Lower lobe of right lung (tissue), 2 donors: ENCODE results near the gene ABCC10. TPM values are rescaled to one million over a fixed set of nuclear protein-coding genes. Genes with fewer than 3 reads are reported as not detected.
"Not testable (repeated sequence)": the region's sequence is repeated elsewhere in the genome, so short reads cannot be mapped to it uniquely, and the experiment has no call there.

Experiments
- ATAC-seq, 2 donors: fragments of 200-7000 bp; cut with Tn5 transposase; one replicate each; pipeline ENCODE4 v1.9.1; 2020 to 2022; ENCODE audit warnings: mild to moderate bottlenecking in 2 of 2, moderate library complexity in 2 of 2
- DNase-seq: peaks from one replicate; pipeline ENCODE4 v3.0.0-alpha.2; 2020
- H3K27ac ChIP-seq: fragments of 200-600 bp; one replicate; pipeline ENCODE4 v1.8.0; 2022
- H3K27me3 ChIP-seq: fragments of 200-600 bp; one replicate; pipeline ENCODE4 v1.8.0; 2022; ENCODE audit warnings: low read depth
- H3K36me3 ChIP-seq: fragments of 200-600 bp; one replicate; pipeline ENCODE4 v1.8.0; 2022; ENCODE audit warnings: mild to moderate bottlenecking
- H3K4me1 ChIP-seq: fragments of 200-600 bp; one replicate; pipeline ENCODE4 v1.8.0; 2022
- H3K4me3 ChIP-seq: fragments of 200-600 bp; one replicate; pipeline ENCODE4 v1.8.0; 2022; ENCODE audit warnings: mild to moderate bottlenecking
- H3K9me3 ChIP-seq: fragments of 200-600 bp; one replicate; pipeline ENCODE4 v1.8.0; 2022
- CTCF ChIP-seq: fragments of 200-600 bp; IDR thresholded peaks from one replicate; pipeline ENCODE4 v1.8.0; 2022; ENCODE audit warnings: antibody characterized with exemption, mild to moderate bottlenecking
- intact Hi-C: fragments of 100-400 bp; cut with DNase I; formaldehyde crosslinking; loops from one replicate; pipeline ENCODE4 v1.11.0; 2022
- total RNA-seq: library from RNA; stranded (reverse); fragmentation: NEBNext Ultra II Directional; extraction: Animal tissue kit (Norgen Biotek cat#: 25700); gene quantifications from one replicate; pipeline ENCODE4 v1.2.1, GENCODE V29; 2021
- donor health status: DM: no; HTN: yes; CAD: no; lungs with severe emphysema.

Gene ABCC10
- total RNA-seq, 1 donor from 2014 or later: 34.4 TPM

GRCh38 chr6:43464337-43464736 lies 37.0 kb downstream of the ABCC10 start:
- H3K27ac ChIP-seq: no peak overlapping the region
- no peaks in the 10 kb centered on the region for H3K36me3 ChIP-seq
- ATAC-seq (no peak), DNase-seq (no peak)
- H3K4me1 ChIP-seq: no peaks in the 10 kb centered on the region
- no peak for TF ChIP-seq CTCF
- H3K4me3 ChIP-seq: no peak overlapping the region
- H3K27me3 ChIP-seq: peaks cover 38% of the 10 kb centered on the region
- no peaks in the 10 kb centered on the region for H3K9me3 ChIP-seq
- intact Hi-C loops: no loop called here

GRCh38 chr6:43465948-43466347 lies 38.6 kb downstream of the ABCC10 start:
- Histone ChIP-seq H3K4me3 (no peak overlapping the region), H3K9me3 (no peaks in the 10 kb centered on the region), H3K36me3 (no peaks in the 10 kb centered on the region), H3K4me1 (no peaks in the 10 kb centered on the region), H3K27me3 (peaks cover 31% of the 10 kb centered on the region), H3K27ac (no peak overlapping the region)
- no peak for TF ChIP-seq CTCF
- no peak for ATAC-seq
- intact Hi-C loops: no loop called here
- no peak for DNase-seq

GRCh38 chr6:43467265-43467664 lies 39.9 kb downstream of the ABCC10 start:
- intact Hi-C loops, H3K36me3 ChIP-seq, H3K4me3 ChIP-seq, H3K27ac ChIP-seq, H3K9me3 ChIP-seq, ATAC-seq, DNase-seq, H3K4me1 ChIP-seq: not testable (repeated sequence)
- peaks cover 28% of the 10 kb centered on the region for H3K27me3 ChIP-seq

GRCh38 chr6:43467752-43468151 lies 40.4 kb downstream of the ABCC10 start:
- H3K27me3 ChIP-seq: peaks cover 25% of the 10 kb centered on the region
- H3K9me3 ChIP-seq: no peaks in the 10 kb centered on the region
- no peaks in the 10 kb centered on the region for H3K36me3 ChIP-seq
- H3K4me3 ChIP-seq: no peak overlapping the region
- DNase-seq: no peak
- no peak overlapping the region for H3K27ac ChIP-seq
- no peak for TF ChIP-seq CTCF
- no peak for ATAC-seq
- intact Hi-C loops: no loop called here
- no peaks in the 10 kb centered on the region for H3K4me1 ChIP-seq

- TF ChIP-seq CTCF: no peak
- Histone ChIP-seq H3K36me3 (no peaks in the 10 kb centered on the region), H3K4me1 (no peaks in the 10 kb centered on the region), H3K9me3 (no peaks in the 10 kb centered on the region), H3K27ac (no peak overlapping the region), H3K4me3 (no peak overlapping the region), H3K27me3 (peaks cover 20% of the 10 kb centered on the region)
- intact Hi-C loops: no loop called here
- ATAC-seq: no peak
- no peak for DNase-seq
Measured at GRCh38 chr6:43468240-43468639, 40.9 kb downstream of the ABCC10 start.

GRCh38 chr6:43468748-43469681 lies 41.7 kb downstream of the ABCC10 start:
- DNase-seq (no peak), ATAC-seq (no peak)
- Histone ChIP-seq H3K27me3 (peaks cover 14% of the 10 kb centered on the region), H3K9me3 (no peaks in the 10 kb centered on the region), H3K4me1 (no peaks in the 10 kb centered on the region), H3K36me3 (no peaks in the 10 kb centered on the region), H3K4me3 (no peak overlapping the region), H3K27ac (no peak overlapping the region)
- intact Hi-C loops: no loop called here
- TF ChIP-seq CTCF: no peak
